HG02571 (cell line): ENCODE measurements around the gene TDRD5.
"Not testable (repeated sequence)": the region's sequence is repeated elsewhere in the genome, so short reads cannot be mapped to it uniquely, and the experiment has no call there.

ENCODE experiments used
- ATAC-seq: cut with Tn5 transposase; IDR thresholded peaks from one replicate; pipeline ENCODE4 v1.9.1; 2021; ENCODE audit warnings: mild to moderate bottlenecking, moderate library complexity; ENCODE audit not compliant: unreplicated experiment

Gene TDRD5

DNA sequence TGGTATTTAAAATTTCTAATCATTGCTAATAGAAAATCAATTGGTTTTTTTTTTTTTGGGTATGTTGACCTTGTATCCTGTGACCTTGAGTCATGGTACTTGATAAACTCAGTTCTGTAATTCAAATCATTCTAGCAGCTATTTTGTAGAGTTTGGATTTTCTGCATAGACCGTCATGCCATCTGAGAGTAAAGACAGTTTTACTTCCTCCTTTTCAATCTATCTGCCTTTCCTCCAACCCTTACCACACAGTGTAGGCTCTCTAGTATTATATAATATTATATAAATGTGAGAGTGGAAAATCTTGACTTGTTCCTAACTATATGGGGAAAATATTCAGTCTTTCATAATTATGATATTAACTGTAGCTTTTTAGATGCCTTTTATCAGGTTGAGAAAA, 7.0 kb downstream of the TDRD5 start:
- ATAC-seq: no peak

- ATAC-seq: no peak
These were observed 8.1 kb downstream of the TDRD5 start for GRCh38 chr1:179599623-179600249.

GRCh38 chr1:179601093-179601492, 9.5 kb downstream of the TDRD5 start:
- no peak for ATAC-seq

DNA sequence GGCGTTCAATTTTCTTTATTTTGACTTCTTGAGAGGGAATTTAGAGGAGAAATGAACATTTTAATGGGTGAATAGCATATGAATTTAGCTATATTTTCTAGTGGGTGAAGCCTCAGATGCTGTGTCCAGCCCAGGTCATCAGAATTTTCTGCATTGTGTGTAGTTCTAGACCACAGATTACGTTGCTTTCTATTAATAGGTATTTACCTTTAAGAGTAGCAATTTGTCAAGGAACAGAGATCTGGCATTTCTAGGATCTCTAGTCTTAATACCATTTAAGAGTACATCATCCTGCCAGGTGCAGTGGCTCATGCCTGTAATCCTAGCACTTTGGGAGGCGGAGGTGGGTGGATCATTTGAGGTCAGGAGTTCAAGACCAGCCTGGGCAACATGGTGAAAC, 20.7 kb downstream of the TDRD5 start:
- ATAC-seq: no peak

DNA sequence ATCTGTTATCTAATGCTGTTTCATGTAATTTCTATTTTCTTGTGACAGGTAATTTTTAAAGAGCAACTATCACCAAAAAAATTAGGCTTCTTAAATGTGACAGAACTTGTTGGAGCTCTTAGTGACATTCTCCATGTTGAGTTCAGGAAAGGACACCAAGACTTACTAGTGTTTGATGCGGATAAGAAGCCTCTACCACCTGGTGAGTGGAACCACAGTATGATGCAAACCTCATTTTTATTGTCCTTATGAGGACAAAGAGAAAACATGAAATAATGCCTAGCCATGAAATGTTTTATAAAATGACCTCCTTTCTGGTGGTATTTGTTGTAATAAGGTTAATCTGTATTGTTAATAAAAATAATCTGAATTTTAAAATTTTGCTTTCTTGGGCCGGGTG, 39.1 kb downstream of the TDRD5 start:
- ATAC-seq: no peak

- ATAC-seq: no peak
These were observed 41.2 kb downstream of the TDRD5 start for GRCh38 chr1:179632868-179633267.

- ATAC-seq: no peak
These were observed 45.7 kb downstream of the TDRD5 start for GRCh38 chr1:179637211-179637860.

- ATAC-seq: no peak
These were observed 69.4 kb downstream of the TDRD5 start for GRCh38 chr1:179661018-179661417.

DNA sequence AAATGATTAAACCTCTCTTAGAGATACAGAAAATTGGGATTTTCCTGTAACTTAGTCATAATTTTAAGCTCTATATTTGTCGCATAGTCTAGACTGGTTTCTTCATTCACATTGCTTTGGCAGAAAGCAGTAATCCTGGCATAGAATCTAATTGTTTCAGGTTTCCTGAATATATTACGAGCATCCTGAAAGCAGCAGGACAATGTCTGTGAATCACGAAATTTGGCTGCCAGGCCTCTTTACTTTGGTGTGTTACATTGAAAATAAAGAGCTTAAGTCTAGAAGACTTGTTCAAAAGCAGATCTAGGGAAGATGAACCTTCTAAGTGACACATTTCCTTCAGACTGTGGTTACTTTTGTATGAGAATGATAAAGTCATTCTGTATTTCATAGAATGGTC, 72.2 kb downstream of the TDRD5 start:
- no peak for ATAC-seq

- no peak for ATAC-seq
These were observed 86.2 kb downstream of the TDRD5 start for GRCh38 chr1:179677882-179678281.

DNA sequence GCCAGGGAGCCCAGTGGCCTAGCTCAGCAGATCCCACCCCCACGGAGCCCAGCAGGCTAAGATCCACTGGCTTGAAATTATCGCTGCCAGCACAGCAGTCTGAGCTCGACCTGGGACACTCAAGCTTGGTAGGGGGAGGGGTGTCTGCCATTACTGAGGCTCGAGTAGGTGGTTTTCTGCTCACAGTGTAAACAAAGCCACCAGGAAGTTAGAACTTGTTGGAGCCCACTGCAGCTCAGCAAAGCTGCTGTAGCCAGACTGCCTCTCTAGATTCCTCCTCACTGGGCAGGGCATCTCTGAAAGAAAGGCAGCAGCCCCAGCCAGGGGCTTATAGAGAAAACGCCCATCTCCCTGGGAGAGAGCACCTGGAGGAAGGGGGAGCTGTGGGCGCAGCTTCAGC, 102.9 kb downstream of the TDRD5 start:
- not testable (repeated sequence) for ATAC-seq

DNA sequence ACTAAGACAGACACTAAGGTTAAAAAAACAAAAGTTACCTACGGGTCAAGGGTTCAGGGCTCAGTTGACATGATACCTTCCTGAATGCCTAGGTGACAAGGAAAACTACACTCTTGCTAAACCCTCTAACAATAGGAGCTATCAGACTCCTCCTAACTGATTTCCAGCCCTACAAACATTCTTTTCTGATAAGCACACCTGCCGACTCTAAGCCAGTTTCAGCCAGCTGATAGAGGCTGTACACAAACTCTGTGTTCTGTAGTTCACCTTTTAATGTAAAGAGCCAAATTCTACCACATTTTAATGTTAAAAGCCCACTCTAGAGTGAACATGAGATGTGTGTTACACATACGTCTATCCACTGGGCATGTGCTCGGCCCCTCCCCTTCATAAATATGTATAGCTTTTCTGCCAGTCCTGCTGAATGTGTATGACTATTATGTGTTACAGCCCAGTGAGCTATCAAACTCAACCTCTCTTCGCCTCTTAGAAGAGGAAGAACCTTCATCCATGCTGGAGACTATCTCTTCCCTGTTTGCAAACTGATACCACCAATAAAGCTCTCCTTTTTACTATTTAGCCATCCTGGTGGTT, 111.4 kb downstream of the TDRD5 start:
- no peak for ATAC-seq

DNA sequence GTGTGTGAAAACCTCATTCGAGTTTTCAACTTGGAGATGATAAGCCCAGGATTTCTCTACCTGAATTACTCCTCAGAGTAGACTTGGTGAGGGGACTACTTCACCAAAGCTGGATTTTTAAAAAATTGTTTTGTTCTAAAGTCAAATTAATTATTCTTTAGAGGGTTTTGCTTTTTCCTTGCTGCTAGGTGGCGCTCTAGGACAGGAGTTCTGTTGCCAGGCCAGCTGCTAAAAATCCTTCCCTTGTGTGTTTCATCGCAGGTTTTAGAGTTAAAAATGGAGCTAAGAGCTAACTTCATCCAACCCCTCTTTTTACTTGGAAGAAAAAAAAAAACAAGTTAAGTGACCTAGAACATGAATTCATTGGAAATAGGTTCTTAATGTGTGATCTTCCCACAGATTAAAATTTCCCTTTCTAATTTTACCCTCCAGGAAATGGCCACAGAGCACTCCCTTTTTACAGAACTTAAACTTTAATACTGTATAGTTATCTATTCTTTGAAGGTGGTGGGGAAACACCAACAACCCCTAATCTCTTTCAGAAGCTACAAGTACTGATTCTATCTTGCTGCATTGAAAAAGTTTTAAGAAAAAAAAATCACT, 114.8 kb downstream of the TDRD5 start:
- no peak for ATAC-seq

GRCh38 chr1:179707406-179707805, 115.8 kb downstream of the TDRD5 start:
- ATAC-seq: no peak

- no peak for ATAC-seq
These were observed 117.0 kb downstream of the TDRD5 start for GRCh38 chr1:179708434-179709195.

GRCh38 chr1:179709841-179710329, 118.3 kb downstream of the TDRD5 start:
- no peak for ATAC-seq

DNA sequence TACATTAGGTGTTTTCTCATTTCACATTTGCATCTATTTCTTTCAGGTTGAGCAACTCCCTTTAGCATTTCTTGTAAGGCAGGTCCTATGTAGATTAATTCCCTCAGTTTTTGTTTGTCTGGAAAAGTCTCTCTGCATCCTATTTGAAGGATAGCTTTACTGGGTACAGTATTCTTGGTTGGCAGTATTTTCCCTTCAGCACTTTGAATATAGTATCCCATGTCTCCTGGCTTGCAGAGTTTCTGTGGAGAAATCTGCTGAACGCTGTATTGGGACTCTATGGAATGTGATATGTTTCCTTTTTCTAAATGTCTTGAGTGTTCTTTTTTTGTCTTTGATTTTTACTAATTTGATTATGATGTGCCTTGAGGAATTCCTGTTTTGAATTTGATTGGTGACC, 122.5 kb downstream of the TDRD5 start:
- no peak for ATAC-seq

DNA sequence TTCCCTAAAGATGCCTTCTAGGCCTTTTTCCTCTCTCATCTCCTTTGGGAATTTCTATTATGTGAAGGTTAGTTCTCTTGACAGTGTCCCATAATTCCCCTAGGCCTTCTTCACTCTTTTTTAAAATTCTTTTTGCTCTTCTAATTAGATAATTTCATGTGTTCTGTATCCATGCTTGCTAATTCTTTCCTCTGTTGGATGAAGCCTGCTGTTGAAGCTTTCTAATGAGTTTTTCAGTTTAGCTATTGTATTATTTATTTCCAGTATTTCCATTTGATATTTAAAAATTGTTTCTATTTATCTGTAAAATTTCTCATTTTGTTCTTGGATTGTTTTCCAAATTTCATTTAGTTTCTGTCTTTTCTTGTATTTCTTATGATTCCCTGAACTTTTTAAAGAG, 123.0 kb downstream of the TDRD5 start:
- ATAC-seq: no peak

DNA sequence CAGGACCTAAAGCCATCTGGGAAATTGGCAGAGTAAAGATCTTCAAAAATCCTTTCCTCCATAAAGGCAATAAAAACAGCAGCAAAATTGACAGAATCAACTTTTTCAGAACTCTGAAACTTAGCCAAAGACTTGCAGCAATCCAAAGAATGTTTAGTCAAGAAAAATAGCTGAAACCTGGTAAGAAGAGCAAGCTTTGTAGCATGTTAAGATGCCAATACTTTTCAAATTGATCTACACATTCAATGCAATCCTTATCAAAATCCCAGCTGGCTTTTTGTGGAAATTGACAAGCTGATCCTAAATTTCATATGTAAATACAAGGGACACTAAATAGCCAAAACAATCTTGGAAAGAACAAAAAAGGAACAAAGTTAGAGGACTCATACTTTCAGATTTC, 127.6 kb downstream of the TDRD5 start:
- no peak for ATAC-seq

DNA sequence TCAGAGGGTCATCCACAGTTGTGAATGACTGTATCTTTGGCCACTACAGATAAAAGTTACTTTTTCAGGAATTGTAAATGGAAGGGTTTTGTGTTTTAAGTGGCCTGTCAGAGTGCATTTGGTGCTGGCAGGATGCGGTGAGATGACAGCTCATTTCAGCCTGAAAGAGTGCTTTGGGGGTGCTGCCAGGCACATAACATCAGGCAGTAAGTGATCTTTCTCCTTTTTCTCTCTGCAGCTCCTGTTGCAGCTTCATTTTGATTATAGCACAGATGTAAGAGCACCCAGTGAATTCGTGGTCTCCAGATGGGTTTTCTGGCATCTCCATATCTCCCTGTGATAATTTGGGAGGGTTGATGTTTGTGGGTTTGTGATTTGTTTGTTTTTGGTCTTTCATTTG, 136.6 kb downstream of the TDRD5 start:
- ATAC-seq: no peak

DNA sequence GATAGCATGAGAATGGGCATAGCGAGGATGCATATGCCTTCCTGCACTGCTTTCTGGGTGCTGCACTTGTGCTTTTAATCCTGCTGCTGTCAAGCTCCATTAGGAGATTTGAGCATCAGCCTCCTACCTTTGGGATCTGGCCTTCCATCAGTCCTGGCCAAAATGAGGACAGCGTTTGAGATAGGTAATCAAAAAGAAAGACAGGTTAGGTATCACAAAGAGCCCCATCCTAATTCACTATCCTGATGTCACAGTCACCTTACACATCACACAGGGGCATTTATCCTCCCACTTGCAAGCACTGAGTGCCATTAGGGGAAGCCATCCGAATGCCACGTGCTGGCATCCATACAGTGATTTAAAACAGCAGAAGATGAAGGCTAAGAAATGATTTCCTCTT, 138.2 kb downstream of the TDRD5 start:
- ATAC-seq: no peak
